SK-N-MC (cell line): ENCODE results near the gene COL3A1.
A peak's percentile ranks its signal among the peaks of the same experiment; 100 is the strongest.

Experiments
- DNase-seq: peaks from one replicate; pipeline ENCODE4 v3.0.0-alpha.2; 2011; ENCODE audit warnings: low read depth, low spot score
- H3K27ac ChIP-seq: fragments of 200-600 bp; sonication (generic); 2 replicates; pipeline ENCODE4 v1.5.1; 2016; ENCODE audit warnings: mixed run types
- H3K36me3 ChIP-seq: fragments of 200-600 bp; sonication (generic); 2 replicates; pipeline ENCODE4 v1.6.1; 2017; ENCODE audit warnings: antibody characterized with exemption, low read length, mixed read lengths; ENCODE audit not compliant: insufficient read depth
- H3K4me3 ChIP-seq: fragments of 200-600 bp; sonication (generic); 2 replicates; pipeline ENCODE4 v1.5.1; 2016
- H3K9ac ChIP-seq: fragments of 200-600 bp; sonication (generic); 2 replicates; pipeline ENCODE4 v1.8.0; 2017; ENCODE audit warnings: mixed run types, mixed read lengths; ENCODE audit not compliant: insufficient read length
- H3K9me3 ChIP-seq: fragments of 200-600 bp; sonication (generic); 2 replicates; pipeline ENCODE4 v1.6.1; 2017; ENCODE audit warnings: low read depth, mild to moderate bottlenecking, antibody characterized with exemption, low read length, moderate library complexity, mixed read lengths
- EZH2 ChIP-seq: fragments of 200-600 bp; sonication (generic); IDR thresholded peaks from one replicate; pipeline ENCODE4 v1.6.1; 2017; ENCODE audit warnings: antibody characterized with exemption
- FOXP2 ChIP-seq: optimal IDR thresholded peaks from 2 replicates; pipeline ENCODE3; 2011; ENCODE audit warnings: mild to moderate bottlenecking, moderate library complexity; ENCODE audit not compliant: insufficient read depth; ENCODE audit errors: extremely low read length, control extremely low read depth
- POLR2AphosphoS5 ChIP-seq: IDR thresholded peaks from 2 replicates; pipeline ENCODE4 v1.6.1; 2012; ENCODE audit warnings: mild to moderate bottlenecking, low read depth, low read length, borderline replicate concordance

The COL3A1 gene

DNA sequence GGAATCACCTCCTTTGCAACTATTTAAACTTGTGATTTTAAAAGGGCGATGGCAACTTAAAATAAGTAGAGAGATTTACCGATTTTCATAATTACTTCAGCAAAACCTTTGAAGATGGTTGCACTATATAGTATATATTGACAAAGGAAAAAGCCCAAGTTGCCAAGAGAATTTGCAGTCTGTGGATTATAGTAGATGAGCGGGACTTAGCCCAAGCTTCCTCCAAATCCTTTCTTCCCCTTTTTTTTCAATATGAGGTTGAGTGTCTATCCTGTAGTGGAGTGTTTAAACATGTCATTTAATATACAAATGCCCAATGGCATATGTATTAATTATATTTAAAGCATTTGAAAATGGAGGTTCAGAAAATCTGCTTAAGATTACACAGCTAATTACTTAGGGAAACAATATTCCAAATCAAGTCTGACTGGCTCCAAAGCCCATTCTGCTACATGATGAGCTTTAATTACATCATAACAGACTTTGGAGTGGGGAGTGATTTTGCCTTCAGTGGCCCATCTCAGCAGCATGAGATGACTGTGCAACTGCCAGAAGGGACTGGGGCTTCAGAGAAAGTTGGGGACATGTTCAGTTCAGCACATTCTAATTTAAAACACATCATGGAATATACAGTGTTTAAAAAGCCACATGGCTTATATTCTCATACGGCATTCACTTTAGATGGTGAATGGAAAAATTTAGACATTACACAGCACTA lies 73.2 kb downstream of the COL3A1 start:
- no peak overlapping the region for H3K9ac ChIP-seq
- H3K9me3 ChIP-seq: no peaks in the 10 kb centered on the region
- H3K36me3 ChIP-seq: peaks cover 72% of the 10 kb centered on the region
- no peak overlapping the region for H3K4me3 ChIP-seq
- TF ChIP-seq POLR2AphosphoS5 (no peak), EZH2 (no peak), FOXP2 (no peak)
- DNase-seq: no peak
- H3K27ac ChIP-seq: no peak overlapping the region

DNA sequence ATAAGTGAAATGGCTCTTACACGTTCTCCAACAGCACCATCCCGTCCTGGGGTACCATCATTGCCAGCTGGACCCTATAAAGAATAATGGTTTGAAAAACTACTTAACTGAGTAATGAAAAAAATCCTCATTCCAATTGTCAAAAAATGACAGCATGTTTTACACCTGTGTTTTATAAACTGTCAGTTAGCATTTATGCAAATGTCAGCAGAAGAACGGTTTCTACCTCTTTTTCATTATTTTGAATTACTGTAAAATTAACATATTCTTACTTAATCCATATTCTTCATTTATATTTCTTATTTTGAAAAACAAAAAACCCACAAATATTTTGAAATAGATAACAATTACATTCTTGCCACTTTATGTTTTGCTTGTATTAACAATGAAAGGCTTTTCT lies 74.0 kb downstream of the COL3A1 start:
- Histone ChIP-seq H3K9me3 (no peaks in the 10 kb centered on the region), H3K4me3 (no peak overlapping the region), H3K9ac (no peak overlapping the region), H3K27ac (no peak overlapping the region), H3K36me3 (peaks cover 73% of the 10 kb centered on the region)
- no peak for DNase-seq
- TF ChIP-seq POLR2AphosphoS5 (no peak), FOXP2 (no peak), EZH2 (no peak)

DNA sequence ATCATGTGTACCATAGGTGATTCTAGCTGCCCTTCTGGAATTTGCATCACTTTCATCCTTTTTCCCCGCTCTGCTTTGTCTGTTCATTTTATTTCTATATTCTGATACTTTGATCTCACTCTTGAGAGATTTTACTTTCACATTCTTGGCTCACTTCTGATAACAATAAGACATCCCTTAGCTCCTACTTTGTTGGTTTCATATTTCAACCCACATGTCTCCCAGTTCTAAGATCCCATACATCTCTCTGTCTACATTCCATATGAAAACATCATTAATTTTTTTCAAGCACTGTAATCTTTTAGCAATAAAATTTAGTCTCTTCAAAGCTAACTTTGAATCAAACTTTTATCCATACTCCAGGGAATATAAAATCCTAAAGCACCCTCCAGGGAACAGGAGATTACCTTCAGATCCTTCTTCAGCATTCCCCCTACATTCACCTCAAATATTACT lies 75.6 kb downstream of the COL3A1 start:
- Histone ChIP-seq H3K36me3 (peaks cover 66% of the 10 kb centered on the region), H3K27ac (no peak overlapping the region), H3K9ac (no peak overlapping the region), H3K9me3 (no peaks in the 10 kb centered on the region), H3K4me3 (no peak overlapping the region)
- DNase-seq: no peak
- no peak for TF ChIP-seq EZH2

DNA sequence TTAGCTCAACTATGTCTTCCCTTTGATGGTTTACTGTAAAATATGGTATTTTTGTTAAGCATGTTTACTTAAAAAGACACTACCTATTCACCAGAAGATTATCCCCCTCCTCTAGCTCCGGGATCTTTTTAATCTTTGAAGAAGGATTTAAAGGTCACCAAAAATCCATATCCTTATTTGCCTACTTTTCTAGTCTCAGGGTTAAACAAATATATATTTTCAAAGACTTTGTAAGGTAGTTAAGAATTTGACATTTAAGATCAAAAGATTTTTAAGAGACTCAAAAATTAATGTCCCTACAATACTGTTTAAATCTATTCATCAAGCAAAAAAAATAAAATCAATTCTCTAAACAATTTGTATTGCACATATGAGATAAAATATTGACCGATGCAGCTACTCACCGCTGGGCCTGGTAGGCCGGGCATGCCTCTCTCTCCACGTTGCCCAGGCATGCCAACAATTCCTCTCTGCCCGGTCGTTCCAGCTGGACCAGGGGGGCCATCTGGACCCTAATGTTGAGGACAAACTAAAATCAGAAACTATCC lies 76.1 kb downstream of the COL3A1 start:
- Histone ChIP-seq H3K9me3 (no peaks in the 10 kb centered on the region), H3K9ac (no peak overlapping the region), H3K4me3 (no peak overlapping the region), H3K27ac (no peak overlapping the region), H3K36me3 (peaks cover 63% of the 10 kb centered on the region)
- TF ChIP-seq EZH2: no peak
- no peak for DNase-seq

DNA sequence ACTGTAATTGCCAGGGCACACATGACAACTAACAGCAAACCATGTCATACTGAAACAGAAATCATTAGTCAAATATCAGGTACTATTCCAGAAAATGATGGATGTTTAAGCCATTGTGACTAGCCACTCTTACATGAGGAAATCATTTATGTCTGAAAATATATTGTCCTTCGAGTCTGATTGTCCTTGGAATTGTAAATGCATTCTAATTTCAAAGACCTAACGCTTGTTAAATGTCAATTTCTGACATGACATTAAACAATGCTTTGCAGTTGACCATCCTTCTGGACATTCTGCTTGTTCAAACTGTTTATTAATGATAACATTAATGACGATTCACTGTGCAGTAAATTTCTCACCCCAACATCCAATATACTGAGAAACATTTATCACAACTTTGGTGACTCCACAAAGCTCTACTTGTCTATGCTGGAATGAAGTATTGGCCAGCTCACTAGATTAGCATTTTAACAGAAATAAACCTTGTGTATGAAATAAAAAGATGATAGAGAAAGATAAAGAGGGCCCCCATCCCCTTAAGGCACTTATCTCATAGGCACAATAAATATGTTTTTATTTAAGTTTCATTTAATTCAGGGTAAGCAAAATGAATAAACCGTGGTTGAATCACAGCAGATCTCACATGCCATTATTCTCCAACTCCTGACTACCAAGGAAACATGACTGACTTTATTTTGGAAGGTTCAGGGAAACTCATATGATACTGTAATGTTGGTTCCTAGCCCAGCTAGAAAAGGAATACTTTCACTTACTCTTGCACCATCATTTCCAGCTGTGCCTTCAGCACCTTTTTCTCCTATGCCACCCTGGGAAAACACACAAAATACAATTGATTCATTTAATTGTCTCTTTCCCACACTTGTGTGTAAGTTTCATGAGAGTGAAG lies 82.3 kb downstream of the COL3A1 start:
- no peak overlapping the region for H3K9ac ChIP-seq
- no peaks in the 10 kb centered on the region for H3K9me3 ChIP-seq
- H3K27ac ChIP-seq: 0 out of 2 replicates have a peak overlapping the region, but pooled peaks have one; percentile 27
- DNase-seq: no peak
- TF ChIP-seq FOXP2 (no peak), POLR2AphosphoS5 (no peak), EZH2 (no peak)
- peaks cover 74% of the 10 kb centered on the region for H3K36me3 ChIP-seq
- H3K4me3 ChIP-seq: no peak overlapping the region

DNA sequence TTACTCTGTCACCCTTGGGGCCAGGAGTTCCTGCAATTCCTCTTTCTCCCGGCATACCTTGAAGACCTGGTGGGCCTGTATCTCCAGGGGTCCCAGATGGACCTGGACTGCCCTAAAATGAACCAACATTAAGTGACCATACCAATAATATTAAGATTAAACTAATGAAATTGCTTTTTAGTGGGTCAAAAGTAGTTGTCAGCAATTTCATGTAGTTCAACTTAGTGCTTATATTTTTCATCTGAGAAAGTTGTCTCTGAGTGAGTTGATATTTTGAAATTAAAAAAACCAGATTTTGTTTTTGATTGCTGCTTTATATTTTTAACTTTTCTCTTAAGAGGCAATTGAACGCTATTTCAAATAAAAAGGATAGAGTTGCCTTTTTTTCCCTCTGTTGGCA lies 83.1 kb downstream of the COL3A1 start:
- no peak for DNase-seq
- Histone ChIP-seq H3K36me3 (peaks cover 69% of the 10 kb centered on the region), H3K27ac (no peak overlapping the region)

DNA sequence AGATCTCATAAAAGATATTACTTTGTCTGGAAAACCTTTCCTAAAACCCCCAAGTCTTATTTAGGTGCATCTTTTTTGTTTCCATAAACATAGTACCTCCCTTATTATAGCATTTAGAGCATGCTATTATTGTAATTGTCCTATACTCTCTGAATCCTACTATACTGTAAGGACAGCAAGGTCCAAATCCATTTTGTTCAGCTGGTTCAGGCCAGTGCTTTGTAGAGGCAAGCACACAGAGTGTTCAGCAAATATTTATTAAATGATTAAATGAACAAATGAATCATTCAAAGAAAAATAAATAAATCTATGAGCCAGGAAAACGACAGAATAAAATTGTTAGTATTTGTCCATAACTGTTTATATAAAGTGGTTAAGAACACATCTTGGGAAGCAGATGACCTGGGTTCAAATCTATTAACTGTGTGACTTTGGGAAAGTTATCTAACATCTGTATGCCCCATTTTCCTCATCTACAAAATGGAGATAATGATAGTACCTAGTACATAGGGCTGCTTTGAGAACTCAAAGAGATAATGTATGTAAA lies 86.0 kb downstream of the COL3A1 start:
- TF ChIP-seq FOXP2 (no peak), POLR2AphosphoS5 (no peak), EZH2 (no peak)
- Histone ChIP-seq H3K9ac (no peak overlapping the region), H3K36me3 (peaks cover 79% of the 10 kb centered on the region), H3K4me3 (no peak overlapping the region), H3K27ac (no peak overlapping the region), H3K9me3 (no peaks in the 10 kb centered on the region)
- no peak for DNase-seq

More for the DNA sequence above, 83.1 kb downstream of the COL3A1 start:
- no peak for TF ChIP-seq FOXP2
- no peak for TF ChIP-seq POLR2AphosphoS5
- no peak for TF ChIP-seq EZH2
- H3K9me3 ChIP-seq: no peaks in the 10 kb centered on the region
- H3K4me3 ChIP-seq: no peak overlapping the region
- H3K9ac ChIP-seq: no peak overlapping the region
